HG02885 (cell line): ENCODE results near the gene ORM2.
"Not testable (repeated sequence)": the region's sequence is repeated elsewhere in the genome, so short reads cannot be mapped to it uniquely, and the experiment has no call there.

ENCODE experiments used
- ATAC-seq: cut with Tn5 transposase; IDR thresholded peaks from one replicate; pipeline ENCODE4 v1.9.1; 2021; ENCODE audit warnings: mild to moderate bottlenecking; ENCODE audit not compliant: unreplicated experiment, poor library complexity

The ORM2 gene

GRCh38 chr9:114328937-114329624, 588 bp upstream of the ORM2 start:
- not testable (repeated sequence) for ATAC-seq

- no peak for ATAC-seq
These were observed 967 bp downstream of the ORM2 start for GRCh38 chr9:114330636-114331035.

DNA sequence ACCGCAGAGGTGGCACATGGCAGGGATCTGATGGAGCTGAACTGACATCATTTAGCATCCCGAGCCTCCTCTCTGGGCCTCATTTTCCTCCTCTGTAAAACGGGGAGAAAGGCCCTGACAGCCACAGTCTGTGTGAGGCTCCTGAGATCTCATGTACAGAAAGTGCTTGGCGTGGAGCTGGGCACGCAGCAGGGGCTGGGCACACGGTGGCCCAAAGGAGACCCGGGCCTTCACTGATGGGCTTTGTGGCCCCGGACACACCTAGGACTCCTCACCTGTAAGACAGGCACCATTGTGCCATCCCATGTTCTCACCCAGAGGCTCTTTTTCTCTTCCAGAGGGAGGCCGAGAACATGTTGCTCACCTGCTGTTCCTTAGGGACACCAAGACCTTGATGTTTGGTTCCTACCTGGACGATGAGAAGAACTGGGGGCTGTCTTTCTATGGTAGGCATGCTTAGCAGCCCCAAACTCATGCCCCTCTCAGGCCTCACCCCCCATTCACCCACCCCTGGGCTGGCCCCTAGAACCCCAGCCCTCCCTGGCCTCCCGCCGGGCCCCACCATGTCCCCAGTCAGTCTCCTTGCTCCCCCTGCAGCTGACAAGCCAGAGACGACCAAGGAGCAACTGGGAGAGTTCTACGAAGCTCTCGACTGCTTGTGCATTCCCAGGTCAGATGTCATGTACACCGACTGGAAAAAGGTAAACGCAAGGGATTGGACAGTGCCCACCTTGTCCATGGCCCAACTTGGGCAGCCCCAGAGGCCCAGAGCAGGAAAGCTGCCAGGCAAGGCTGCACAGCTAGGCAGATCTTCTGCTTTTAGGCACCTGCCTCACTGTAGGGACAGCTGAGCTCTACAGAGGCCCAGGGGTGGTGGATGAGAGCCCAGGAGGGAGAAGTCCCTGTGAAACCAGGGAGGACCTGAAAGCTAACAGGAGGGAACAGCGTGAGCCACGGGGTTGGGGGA, 1.8 kb downstream of the ORM2 start:
- ATAC-seq, result not testable (repeated sequence)

GRCh38 chr9:114332474-114333040, 2.9 kb downstream of the ORM2 start:
- ATAC-seq, result not testable (repeated sequence)

GRCh38 chr9:114333718-114334117, 4.0 kb downstream of the ORM2 start:
- not testable (repeated sequence) for ATAC-seq

DNA sequence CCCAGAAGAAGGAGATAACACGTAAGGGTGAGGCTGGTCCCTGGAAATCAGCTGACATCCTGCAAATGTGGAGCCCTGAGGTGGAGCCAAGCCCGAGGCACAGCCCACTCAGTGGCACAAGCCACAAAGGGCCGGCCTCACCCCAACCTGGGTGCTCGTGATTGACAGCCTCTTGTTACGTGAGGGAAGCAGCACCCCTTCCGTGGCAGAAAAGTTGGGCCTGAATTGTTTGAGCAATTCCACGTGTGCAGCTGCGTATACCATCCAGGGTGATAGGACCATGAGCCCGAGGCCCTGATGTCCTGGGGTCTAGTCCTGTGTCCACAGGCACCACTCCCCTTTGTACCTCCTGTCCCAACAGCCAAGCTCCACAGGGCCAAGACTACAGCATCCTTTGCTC, 4.8 kb downstream of the ORM2 start:
- no peak for ATAC-seq

GRCh38 chr9:114335745-114336144, 6.1 kb downstream of the ORM2 start:
- ATAC-seq, result no peak

DNA sequence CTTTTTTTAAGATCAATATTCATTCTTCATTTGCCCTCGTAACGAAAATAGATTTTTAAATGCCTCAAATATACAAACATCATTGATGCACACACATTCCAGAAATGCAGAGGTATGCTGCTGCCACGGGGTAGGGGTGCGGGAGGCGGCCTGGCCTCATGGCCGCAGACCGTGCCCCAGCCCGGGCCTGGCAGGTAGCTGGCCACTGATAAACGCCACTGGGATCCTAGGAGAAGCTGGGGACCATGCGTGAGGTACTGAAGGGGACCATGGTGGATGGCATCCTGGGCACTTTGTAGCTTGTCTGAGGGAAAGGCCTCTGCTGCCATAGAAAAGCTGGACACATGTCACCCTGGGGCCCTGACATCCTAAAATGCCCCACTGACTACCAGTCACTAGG, 6.5 kb downstream of the ORM2 start:
- ATAC-seq, result no peak

DNA sequence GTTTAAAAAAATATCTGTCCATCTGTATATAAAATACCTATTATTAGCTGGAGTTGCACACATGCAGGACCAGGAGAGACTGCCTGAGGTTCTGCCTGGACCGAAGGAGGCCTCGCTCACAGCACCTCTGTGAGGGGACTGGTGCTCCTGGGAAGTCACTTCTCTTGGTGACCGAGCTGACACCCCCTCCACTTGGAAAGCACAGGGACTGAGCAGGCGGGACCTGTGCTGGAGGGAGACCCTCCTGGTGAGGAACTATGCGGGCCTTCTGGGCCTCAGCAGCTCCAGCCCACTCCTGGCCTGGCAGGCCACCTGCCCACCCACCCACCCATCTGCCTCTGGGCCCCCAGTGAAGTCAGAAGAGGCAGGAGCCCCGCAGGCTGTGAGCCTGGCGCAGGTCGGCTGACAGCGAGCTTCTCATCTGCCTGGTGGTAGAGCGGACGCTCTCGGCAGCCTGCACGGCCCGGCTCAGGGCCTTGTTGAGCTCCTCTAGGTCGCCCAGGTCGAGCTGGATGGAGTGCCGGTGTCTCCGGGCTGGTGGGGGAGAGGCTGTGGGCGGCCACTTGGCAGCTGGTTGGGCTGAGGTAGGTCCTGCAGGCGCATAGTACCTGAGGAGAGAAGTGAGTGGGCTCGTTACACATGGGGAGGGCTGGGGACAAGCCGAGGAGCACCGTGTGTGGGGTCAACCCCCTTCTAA, 7.2 kb downstream of the ORM2 start:
- no peak for ATAC-seq

- ATAC-seq, result no peak
These were observed 8.5 kb downstream of the ORM2 start for GRCh38 chr9:114338187-114338586.

- ATAC-seq, result peak; percentile 68
These were observed 9.7 kb downstream of the ORM2 start for GRCh38 chr9:114339130-114339908.

- ATAC-seq, result no peak
These were observed 11.6 kb downstream of the ORM2 start for GRCh38 chr9:114341152-114341830.

GRCh38 chr9:114341991-114342390, 12.3 kb downstream of the ORM2 start:
- no peak for ATAC-seq

- no peak for ATAC-seq
These were observed 13.2 kb downstream of the ORM2 start for GRCh38 chr9:114342755-114343440.

GRCh38 chr9:114343471-114344187, 14.0 kb downstream of the ORM2 start:
- ATAC-seq, result no peak

DNA sequence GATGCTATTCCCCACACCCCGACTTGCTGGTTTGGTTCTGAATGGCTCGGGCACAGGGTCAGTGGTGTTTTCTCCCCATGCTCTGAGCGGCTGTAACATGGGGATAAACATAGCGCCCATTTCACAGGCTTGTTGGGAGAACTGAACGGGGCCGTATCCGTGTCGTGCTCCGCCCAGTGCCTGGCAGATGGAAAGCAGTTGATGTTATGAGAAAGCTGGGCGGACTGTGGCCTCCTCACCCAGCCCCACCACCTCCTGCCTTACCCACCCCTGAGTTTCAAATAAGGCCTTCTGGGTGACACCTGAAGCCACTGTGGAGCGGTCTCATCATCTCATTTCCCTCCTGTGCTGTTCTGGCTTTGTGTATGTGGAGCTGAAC, 14.5 kb downstream of the ORM2 start:
- ATAC-seq, result no peak

- no peak for ATAC-seq
These were observed 15.0 kb downstream of the ORM2 start for GRCh38 chr9:114344692-114345091.

GRCh38 chr9:114345493-114346065, 15.9 kb downstream of the ORM2 start:
- no peak for ATAC-seq
